ENCODE data around the gene KLHL12. TPM values are rescaled to one million over a fixed set of nuclear protein-coding genes. Genes with fewer than 3 reads are reported as not detected.

Gene KLHL12
- polyA plus RNA-seq, 12 donors: 16.4 to 26.4 (median 22.6) TPM; not detected in 1

DNA sequence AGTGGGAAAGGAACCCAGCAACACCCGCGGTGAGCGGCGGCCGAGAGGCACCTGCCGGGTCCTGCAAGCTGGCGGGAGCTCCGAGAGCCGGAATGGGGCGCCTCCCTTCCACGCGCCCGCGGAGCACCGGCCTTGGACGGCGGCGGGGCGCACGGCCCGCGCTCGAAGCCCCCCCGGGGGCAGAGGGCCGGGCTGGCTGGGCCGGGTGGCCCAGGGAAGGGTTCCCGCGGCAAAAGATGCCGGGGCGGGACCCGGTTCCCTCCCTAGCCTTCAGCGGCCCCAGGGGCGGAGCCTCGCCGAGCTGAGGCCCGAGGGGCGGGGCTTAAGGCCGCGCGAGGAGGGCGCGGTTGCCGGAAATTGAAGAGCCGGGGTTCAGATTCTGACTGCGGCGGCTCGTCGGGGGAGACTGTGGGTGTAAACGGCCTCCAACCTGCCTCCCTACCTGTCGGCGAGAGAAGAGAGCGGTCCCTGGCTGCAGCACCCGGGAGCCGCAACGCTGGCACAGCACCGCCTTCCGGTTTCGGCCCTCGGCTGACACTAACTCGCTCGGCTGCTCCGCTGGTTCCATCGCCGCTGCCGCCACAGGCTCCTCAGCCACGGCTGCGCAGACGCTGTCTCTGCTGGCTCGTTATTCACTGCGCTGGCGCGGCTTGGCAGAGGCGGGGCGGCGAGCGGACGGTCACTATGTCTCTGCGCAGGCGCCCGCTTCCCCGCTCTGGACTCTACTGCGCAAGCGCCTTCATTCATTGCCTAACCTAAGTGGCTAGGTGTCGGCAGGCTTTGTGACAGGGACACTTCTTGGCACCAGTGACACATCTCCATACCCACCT, 38.3 kb downstream of the KLHL12 start, which contains the start of gene RABIF:
Gene RABIF, minus strand, starts transcription at position 619 of the 830 bp plus-strand sequence. Its CDS starts 51 bp downstream, at position 568.
- DNase-seq: peak; percentile 96

DNA sequence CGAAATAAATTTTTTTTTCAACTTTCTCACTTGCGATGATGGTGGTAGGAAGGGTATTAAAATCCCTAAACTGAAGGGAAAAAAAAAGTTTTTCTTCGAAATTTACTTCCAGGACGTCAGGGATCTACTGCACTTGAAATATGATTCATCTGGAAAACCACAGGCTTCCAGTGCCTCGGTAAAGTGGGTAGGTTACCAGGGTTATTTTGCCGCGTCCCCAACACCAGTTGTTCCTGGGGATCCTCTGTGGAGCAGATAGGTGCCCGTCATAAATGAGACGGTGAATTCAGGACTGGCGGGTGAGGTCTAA, 38.9 kb downstream of the KLHL12 start:
- peak; percentile 16 for DNase-seq

DNA sequence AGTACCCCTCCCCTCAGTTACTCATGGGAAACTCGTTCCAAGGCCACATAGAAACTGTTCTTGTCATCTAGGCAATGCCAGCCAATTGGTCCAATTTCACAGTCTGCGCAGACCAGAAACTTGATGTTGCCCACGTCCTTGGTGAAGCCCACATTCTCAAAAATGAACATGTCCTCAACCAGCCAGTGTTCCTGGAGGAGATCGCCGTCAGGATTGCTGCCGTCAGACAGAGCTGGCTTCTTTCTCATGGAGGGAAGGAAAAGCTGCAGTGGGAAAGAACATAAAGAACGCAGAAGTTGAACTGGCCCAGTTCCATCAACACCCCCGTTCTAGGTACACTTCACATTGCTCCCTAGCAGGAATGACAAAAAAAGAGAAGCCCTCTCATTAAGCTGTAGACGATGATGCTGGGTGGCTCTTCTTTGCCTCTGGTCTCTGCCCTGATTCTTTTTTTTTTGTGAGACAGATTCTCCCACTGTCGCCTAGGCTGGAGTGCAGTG, 46.0 kb downstream of the KLHL12 start:
- DNase-seq: no peak

GRCh38 chr1:202880062-202880461, 47.0 kb downstream of the KLHL12 start:
- DNase-seq: no peak

DNA sequence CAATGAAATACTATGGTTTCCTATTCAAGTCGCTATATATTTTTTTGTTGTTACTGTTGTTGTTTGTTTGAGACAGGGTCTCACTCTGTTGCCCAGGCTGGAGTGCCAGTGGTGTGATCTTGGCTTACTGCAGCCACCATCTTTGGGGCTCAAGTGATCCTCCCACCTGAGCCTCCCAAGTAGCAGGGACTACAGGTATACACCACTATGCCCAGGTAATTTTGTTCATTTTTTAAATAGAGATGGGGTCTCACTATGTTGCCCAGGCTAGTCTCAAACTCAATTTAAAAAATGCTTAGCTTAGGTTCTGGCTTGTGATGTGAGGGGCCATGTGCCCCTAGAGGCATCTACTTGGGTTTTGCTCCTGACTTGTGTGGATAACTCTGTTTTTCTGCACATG, 47.9 kb downstream of the KLHL12 start:
- DNase-seq: no peak

DNA sequence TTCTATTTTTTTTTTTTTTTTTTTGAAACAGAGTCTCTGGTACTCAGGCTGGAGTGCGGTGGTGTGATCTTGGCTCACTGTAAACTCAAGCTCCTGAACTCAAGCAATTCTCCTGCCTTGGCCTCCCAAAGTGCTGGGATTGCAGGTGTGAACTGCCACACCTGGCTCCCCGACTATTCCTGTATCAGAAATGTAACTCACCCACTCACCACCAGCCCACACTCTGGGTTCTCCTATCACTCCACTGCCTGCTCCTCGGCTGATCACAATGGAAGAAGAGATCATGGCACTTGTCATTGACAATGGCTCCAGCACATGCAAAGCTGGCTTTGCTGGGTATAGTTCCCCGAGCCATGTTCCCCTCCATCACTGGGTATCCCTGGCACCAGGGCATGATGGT, 54.0 kb downstream of the KLHL12 start:
- no peak for DNase-seq

DNA sequence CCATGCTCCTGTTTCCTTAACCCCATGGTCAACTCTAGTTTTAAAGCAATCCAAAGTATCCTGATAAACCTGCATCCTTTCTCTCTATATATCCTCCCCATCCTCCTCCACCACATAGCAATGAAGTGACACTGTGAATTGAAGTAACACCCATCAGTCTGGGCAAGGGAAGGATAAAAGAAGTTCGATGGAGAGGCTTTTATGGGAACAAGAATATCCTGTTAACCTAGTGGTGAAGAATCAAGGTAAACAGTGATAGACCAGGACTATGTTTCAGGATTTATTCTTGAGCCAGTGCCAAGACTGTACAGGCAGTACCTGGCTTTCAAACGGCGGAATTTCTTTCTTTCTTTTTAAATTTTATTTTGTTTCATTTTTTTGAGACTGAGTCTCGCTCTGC, 55.7 kb downstream of the KLHL12 start:
- DNase-seq: no peak

DNA sequence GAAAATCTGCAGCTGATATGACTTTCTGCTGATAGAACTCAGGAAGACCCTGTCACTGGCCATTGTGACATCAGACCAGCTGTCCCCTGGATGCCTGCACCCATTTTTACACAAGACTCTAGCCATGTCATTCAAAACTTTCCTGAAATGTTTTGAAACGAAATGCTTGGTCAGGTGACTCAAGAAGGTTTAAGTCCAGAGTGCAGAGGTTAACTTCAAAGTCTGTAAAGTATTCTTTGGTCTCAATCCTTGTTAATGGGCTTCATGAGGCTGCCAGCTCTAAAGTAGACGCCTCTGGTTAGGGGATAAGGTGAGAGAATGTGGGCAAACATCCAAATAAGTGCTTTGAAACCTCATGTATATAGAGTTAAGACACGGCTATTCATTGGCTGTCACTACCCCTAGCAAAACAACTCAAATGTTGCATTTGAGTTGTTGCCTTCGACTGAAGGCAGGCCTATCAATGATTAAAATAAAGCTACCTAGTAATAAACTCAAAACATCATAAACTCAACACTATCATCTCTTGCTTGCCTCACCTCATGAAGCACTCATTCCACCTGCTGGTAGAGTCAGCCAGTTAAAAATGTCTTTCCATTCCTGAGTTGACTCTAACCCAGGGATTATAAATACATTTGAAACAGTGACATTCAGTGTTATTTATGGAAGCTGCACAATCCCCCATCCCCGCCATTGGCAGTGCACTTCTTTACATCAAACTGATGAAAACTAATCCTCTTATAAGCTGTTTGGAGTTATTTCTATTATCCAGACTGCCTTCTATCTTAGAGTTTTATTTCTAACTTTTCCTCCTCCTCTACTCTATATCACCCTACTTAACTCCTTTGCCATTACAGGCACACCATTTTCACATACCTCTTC, 64.1 kb downstream of the KLHL12 start:
- DNase-seq: no peak

DNA sequence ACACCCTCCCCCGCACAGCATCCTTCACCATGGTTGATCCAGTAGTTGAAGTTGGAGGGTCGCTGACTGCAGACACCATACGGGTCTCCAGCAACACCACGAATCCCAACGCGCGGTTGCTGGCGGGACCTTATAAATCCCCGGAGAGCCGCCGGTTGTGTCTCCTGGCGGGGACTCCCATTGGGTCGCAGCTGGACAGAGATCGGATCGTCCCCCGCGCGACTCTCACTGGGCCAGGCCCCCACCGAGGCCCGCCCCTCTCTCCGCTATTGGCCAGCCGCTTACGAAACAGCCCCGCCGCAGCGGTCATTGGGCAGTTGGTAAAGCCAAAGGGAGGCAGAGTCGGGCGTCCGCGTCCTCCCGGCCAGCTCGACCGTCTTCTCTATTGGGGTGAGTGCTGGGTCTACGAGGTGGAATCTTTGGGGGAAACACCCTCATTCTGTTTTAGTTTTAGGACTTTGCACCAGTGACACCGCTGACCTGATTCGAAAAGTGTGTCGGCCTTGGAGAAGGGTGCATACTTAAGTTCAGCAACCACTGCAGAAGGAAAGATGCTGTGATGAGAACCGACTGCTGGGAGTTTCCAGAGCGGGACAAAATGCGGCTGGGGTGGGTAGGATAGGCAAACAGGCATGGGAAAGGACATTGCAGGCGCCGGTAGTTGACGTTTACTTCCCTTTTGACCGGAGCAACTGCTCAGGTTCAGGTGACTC, 65.5 kb downstream of the KLHL12 start:
- DNase-seq: peak; percentile 80

DNA sequence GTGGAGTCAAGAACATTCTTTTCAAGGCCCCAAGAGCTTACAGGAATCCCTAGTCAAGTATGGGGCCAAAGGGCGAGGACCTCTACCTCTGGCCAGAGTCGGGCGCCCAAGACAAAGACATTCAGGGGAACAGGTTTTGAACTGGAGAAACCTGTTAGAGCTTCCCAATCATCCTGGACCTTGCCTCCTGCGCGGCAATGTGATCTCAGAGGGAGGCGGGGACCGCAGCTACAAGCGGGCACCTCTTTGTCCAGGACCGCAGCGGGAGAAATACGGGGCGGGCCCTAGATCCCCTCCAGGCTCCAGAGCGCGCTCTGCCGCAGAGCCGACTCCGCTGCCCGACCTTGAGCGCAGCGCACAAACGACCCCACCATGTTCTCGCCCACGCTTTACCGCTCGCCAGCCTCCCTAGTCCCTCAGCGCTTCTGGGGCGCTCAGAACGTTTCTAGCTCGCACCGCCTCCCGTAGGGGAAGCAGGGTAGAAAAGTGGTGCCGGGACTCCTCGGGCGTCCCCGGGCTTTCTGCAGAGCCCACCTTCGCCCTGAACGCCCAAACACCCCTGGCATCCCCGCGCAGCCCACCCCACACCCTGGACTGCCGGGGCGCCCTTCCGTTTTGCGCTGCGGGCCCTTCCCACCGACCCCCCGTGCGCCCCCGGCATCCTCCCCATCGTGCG, 66.2 kb downstream of the KLHL12 start:
- peak; percentile 9 for DNase-seq

DNA sequence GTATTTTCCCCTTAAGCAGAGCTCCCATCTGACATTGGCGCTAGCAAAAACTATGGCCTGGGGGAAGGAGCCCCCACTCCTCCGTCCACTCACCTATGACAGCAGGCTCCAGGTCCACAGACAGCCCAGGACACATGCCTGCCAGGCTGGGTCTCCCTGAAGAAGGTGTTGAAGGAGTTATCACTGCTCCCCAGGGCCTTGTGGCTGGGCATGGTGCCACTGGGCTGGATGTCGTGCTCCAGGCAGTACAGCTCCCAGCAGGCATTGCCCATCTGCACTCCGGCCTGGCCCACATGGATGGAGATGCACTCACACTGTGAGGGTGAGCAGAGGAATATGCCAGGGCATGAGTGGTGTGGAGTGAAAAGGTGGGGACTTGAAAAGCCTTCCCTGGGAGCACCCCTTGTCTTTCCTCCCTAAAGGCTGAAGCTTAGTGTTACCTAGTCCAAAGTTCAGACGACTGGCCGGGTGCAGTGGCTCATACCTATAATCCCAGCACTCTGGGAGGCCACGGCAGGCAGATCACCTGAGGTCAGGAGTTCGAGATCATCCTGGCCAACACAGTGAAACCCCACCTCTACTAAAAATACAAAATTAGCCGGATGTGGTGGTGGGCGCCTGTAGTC, 68.1 kb downstream of the KLHL12 start:
- DNase-seq: no peak

GRCh38 chr1:202858331-202858730, 68.7 kb downstream of the KLHL12 start:
- peak; percentile 13 for DNase-seq

GRCh38 chr1:202857136-202857610, 69.9 kb downstream of the KLHL12 start:
- DNase-seq: no peak

- no peak for DNase-seq
These were observed 71.0 kb downstream of the KLHL12 start for GRCh38 chr1:202856014-202856413.

DNA sequence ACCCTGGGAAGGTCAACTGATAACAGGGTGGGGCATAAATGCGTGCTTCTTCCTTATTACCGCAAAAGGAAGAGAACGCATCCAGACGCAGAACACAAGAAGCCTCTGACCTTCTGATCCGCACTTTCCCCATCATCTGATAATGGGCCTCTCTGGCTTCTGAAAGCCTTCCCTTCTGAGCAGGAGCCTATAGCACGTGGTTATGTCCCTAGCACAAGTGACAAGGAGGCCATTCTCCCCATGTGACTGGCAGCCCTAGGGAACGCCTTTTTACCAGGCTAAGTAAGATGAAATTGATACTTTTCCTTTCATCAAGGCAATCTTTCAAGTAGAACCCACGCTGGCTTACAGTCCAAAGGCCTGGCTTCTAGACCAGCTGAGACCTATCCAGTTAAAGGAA, 72.2 kb downstream of the KLHL12 start:
- no peak for DNase-seq

- no peak for DNase-seq
These were observed 74.7 kb downstream of the KLHL12 start for GRCh38 chr1:202852163-202852904.

DNA sequence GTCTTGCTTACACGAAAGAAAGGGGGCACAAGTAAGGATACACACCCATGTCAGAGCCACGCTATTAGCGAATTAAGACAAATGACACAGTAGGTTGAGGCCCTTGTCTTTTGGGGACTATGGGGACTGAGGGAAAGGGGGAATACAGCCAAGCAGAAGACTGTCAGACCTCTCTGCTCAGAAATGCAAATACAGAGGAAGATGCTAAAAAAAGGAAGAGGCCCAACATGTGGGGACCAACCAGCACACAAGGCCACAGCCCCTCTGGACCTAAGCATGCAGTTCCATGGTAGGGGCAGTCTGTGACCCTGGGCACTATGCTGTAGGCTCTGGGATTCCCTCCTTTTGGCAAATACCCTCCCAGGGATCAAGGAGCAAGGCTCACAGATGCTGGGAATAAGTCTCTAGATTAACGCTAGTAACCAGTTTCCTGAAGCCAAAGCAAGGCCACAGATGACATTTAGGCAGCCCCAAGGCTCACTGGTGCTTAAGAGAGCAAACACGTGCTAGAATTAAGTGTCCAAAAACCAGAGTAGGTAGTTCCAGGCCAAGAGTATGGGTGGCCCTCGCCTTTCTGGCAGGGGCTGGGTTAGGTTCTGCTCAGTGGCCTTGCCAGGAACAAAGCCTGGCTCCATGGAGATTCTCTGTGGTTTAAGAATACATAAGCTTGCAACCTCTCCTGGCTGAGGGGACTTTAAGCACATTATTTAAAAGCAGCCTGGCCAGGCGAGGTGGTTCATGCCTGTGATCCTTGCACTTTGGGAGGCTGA, 76.3 kb downstream of the KLHL12 start:
- peak; percentile 10 for DNase-seq

DNA sequence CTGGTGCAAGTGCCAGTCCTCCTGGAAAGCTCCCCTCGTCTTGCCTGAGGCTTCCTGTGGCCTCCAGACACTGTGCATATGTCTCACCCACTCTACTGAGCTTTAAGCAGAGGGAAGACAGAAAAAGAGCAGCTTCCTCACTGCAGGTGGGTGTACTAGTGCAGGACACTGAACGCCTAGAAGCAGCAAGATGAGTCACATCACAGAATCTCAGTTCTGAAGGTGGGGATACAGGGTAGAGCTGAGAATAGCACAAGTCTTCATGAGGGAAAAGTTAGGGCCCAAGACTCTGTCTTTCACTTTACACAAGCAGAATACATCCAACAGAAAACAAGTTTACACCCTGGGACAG, 78.9 kb downstream of the KLHL12 start:
- DNase-seq: no peak

GRCh38 chr1:202844935-202845334, 82.1 kb downstream of the KLHL12 start:
- no peak for DNase-seq

Data from muscle of arm (tissue), 12 donors.